GM19238 (cell line): ENCODE measurements around the gene CFAP77.

Experiments used
- DNase-seq: peaks from one replicate; pipeline ENCODE4 v3.0.0; 2011; ENCODE audit warnings: low spot score; ENCODE audit not compliant: insufficient read length

The CFAP77 gene

GRCh38 chr9:132408521-132408920 is 1.5 kb upstream of the CFAP77 start:
- no peak for DNase-seq

DNA sequence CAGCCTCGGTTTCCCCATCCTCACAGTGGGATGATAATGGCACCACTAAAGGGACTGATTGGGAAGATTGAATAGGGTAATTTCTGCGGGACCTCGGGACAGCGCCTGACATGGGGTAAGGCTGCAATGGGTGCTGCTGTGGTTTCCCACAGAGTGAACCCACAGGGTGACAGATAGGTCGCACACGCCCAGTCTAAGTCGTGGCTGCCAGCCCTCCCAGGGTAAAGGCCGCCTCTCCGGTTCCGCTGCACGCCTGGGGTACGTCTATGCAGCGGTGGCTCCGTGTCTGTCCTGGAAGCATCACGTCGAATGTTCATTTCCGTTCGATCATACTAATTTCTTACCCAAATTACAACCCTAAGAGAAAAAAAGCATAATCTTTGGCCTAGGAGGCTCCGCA is 631 bp downstream of the CFAP77 start:
- no peak for DNase-seq

DNA sequence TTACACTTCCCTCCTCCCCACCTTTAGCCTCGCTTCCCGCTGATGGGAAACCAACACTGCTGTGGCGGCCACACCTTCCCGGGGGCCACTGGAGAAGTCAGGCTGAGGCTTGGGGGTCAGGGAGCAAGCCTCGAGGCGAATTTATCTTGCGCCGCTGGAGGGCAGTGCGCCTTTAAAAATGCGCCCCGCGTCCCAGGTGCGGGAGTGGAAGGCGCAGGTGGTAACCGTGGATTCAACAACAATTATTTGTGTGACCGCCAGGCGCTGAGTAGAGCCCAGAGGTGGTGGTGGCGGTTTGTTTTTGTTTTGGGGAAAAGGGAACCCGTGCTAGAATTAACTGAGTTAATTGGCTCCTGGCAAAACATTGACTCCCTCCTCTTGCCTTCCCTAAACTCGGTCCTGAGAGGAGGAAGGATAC is 1.1 kb downstream of the CFAP77 start:
- peak; percentile 70 for DNase-seq

DNA sequence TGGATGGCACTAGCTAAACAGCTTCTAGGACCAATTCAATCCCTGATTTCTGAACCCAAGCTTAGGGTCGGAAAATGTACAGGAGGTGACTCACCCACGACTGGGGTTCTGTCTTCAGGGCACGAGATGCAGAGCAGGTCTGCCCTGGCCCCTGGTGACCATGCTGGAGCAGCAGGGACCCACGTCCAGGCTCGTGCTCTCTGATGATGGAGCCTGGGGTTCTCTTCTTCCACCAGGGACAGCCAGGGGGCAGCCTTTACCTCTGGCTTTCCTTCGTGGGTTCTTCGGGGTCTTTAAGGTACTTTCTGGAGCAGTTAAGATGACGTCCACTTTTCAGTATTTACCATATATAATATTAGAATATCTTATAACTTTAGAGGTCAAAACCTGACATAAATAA is 2.1 kb downstream of the CFAP77 start:
- no peak for DNase-seq

GRCh38 chr9:132413926-132414325 is 3.9 kb downstream of the CFAP77 start:
- DNase-seq = no peak

DNA sequence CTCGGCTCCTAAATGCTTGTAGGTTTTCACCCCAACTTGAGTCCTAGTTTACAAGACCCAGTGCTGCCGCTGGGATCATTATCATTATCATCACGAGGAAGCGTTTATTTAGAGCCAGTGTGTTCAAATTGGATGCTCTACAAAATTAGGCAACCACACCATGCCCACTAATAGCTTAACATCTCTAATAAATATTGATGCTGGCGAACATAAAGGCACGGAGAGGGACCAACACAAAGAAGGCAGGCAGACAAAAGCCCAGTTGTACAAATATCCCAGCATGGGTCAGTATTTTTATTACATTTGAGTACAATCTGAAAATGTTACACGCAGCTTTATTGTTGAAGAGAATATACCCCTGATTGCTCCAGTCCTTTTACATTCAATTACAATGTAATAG is 4.7 kb downstream of the CFAP77 start:
- no peak for DNase-seq

- no peak for DNase-seq
Observed at GRCh38 chr9:132415181-132415580, 5.2 kb downstream of the CFAP77 start.

GRCh38 chr9:132418726-132419363 is 8.8 kb downstream of the CFAP77 start:
- no peak for DNase-seq

DNA sequence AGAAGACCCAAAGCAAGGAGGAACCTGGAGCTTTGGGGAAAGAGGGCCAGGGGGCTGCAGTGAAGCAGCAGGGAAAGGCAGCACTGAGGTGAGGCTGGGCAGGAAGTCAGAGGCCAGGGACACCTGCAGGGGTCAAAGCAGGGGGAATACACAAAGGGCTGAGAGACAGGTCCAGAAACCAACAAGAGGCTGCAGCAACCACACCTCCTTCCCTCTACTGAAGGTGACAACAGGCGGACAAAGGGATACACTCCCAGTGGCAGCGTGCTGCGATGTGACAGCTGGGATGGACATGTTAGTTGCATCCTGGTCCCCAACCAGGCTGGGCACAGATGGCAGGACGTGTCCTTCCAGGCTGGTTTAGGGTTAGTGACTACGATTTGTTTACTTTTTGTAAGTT is 12.6 kb downstream of the CFAP77 start:
- no peak for DNase-seq

DNA sequence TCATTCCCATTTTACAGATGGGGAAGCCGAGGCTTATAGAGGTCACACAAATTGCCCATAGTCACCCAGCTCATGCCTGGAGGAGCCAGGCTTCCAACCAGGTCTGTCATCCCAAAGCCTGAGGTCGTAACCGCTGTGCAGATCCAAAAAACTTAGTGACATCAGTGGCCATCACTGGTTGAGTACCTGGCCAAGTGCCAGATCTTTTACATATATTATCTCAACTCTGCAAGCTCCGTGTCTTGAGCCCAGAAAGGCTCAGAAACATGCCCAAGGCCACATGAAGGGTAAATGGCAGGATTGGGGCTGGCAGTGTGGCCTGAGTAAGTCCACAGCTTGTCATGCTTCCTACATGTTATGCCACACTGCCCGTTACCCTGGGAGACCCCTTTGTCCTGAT is 13.5 kb downstream of the CFAP77 start:
- DNase-seq = no peak

- DNase-seq = no peak
Observed at GRCh38 chr9:132424857-132425674, 15.1 kb downstream of the CFAP77 start.

GRCh38 chr9:132425675-132426062 is 15.7 kb downstream of the CFAP77 start:
- DNase-seq = no peak

DNA sequence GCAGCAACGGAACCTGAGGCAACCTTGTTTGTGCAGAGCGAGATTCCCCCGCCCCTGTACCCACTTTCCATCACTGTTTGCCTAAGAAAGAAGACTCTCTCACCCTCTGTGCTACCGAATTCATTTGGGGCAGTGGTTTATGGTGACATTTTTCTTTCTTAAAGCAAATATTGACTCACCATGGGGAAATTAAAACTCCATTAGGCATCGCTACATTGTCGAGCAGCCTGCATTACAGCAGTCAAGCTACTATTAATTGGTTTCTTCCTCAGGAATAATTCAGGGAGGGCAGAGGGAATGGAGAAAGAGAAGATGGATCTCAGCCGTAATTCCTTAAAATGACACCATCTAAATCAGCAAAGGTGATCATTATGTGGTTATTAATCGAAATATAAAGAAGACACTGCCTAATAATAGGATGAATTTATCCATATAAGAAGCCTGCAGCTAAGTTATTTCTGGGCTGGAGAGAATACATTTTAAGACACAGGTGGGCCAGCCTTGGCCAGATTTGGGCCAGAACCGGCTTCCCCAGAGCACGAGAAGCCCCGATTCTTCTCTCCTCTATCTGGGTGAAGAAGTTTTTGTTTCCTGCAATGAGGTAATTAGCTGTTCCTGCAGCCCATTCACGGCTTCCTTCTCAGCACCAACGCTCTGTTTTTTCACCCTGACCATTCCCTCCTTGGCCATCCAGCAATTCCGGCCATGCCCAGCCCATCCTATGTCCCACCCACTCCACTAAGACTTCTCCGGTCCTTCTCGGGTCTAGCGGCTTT is 16.8 kb downstream of the CFAP77 start:
- DNase-seq = no peak

GRCh38 chr9:132430998-132431397 is 21.0 kb downstream of the CFAP77 start:
- DNase-seq = no peak

DNA sequence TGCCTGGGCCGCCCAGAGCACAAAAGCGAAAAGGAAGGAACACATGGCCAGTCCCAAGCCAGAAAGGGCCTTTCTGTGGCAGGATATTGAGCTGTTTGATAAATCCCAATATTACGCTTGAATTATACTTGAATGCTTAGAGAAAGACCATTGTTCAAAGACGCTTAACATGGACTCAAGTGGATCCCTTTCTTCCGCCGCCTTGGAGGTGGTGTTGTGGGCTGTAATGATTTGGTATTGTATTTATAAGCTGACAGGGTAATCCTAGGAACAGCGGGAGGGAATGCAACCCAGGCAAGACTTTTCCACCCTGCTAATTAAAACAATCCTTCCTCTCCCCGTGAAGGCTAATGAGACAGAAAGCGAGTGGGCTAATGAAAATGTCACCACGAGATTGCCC is 24.9 kb downstream of the CFAP77 start:
- no peak for DNase-seq

- no peak for DNase-seq
Observed at GRCh38 chr9:132439153-132439552, 29.1 kb downstream of the CFAP77 start.

GRCh38 chr9:132440735-132441134 is 30.7 kb downstream of the CFAP77 start:
- no peak for DNase-seq

GRCh38 chr9:132441404-132441803 is 31.4 kb downstream of the CFAP77 start:
- no peak for DNase-seq

- no peak for DNase-seq
Observed at GRCh38 chr9:132443951-132444607, 34.1 kb downstream of the CFAP77 start.

- DNase-seq = no peak
Observed at GRCh38 chr9:132446887-132447286, 36.9 kb downstream of the CFAP77 start.

GRCh38 chr9:132447346-132447745 is 37.3 kb downstream of the CFAP77 start:
- no peak for DNase-seq

DNA sequence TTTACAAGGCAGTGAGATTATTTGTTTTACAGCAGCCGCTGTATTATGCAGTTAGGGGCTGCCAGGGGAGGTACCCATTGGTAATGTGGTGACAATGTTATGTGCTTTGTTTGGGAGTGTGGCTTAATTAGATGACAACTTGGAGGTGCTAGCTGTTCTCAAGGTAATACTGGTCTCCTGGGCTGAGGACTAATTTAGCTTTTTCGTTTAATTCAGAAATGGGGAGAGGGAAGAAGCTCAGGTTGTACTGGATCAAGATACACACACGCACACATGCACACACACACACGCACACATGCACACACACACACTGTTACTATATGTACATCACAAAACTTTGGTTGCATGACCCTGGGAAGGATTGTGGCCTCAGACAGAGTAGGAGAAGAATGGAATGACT is 37.9 kb downstream of the CFAP77 start:
- no peak for DNase-seq
